ENCODE measurements around the gene TRMT1. TPM values are rescaled to one million over a fixed set of nuclear protein-coding genes. Genes with fewer than 3 reads are reported as not detected.

The TRMT1 gene
- total and polyA plus RNA-seq, 2 experiments from 2014 or later: 88.6 to 90.1 TPM

GRCh38 chr19:13128583-13128982, 12.0 kb upstream of the TRMT1 start:
- DNase-seq (ENCODE audit: low spot score) (no peak), ATAC-seq (no peak)
- peaks cover 9% of the 10 kb centered on the region for H3K27me3 Mint-ChIP-seq (ENCODE audit: insufficient read depth, low read depth, poor library complexity)

More at GRCh38 chr19:13128583-13128982, 12.0 kb upstream of the TRMT1 start:
- Histone ChIP-seq H3K4me2 (no peak overlapping the region), H3F3A (replicated peaks; ENCODE audit: low read depth) (no peaks in the 10 kb centered on the region), H3K36me3 (ENCODE audit: insufficient read depth) (no peaks in the 10 kb centered on the region), H3K9me2 (ENCODE audit: insufficient read depth) (no peaks in the 10 kb centered on the region), H3K27ac (ENCODE audit: low read depth) (no peak overlapping the region), H2AFZ (no peak overlapping the region), H3K27me3 (ENCODE audit: insufficient read depth) (no peaks in the 10 kb centered on the region), H3K4me3 (no peak overlapping the region), H3K4me1 (ENCODE audit: insufficient read depth) (no peaks in the 10 kb centered on the region), H4K20me1 (replicated peaks; ENCODE audit: insufficient read depth) (peaks cover 93% of the 10 kb centered on the region), H3K79me2 (replicated peaks; ENCODE audit: insufficient read depth) (peaks cover 100% of the 10 kb centered on the region)
- peaks cover 5% of the 10 kb centered on the region; the same call in 2 of the 3 replicates for H3K4me1 Mint-ChIP-seq
- no peak overlapping the region for H3K4me3 Mint-ChIP-seq
- H3K36me3 Mint-ChIP-seq (ENCODE audit: low read depth): peaks cover 31% of the 10 kb centered on the region
- TF ChIP-seq STAT1 (IDR thresholded peaks at IDR 0.05; ENCODE audit: unreplicated experiment) (no peak), ETS1 (IDR thresholded peaks at IDR 0.05) (no peak), ZNF331 (CRISPR knock-in tag; IDR thresholded peaks at IDR 0.05; ENCODE audit: low read depth) (no peak), ZNF462 (CRISPR knock-in tag; IDR thresholded peaks at IDR 0.05) (no peak), EZH2phosphoT487 (IDR thresholded peaks at IDR 0.05; ENCODE audit: unreplicated experiment) (no peak), NANOG (IDR thresholded peaks at IDR 0.05; ENCODE audit: borderline replicate concordance) (no peak), JUNB (IDR thresholded peaks at IDR 0.05; ENCODE audit: unreplicated experiment) (no peak), POLR2AphosphoS5 (IDR thresholded peaks at IDR 0.05; ENCODE audit: low read depth) (no peak), CREB1 (CRISPR knock-in tag; IDR thresholded peaks at IDR 0.05; ENCODE audit: low read depth) (no peak), ZNF114 (CRISPR knock-in tag; IDR thresholded peaks at IDR 0.05) (no peak), CTCF (conservative IDR thresholded peaks at IDR 0.05; ENCODE audit: low read depth in 2 of 2) (no peak), REST (IDR thresholded peaks at IDR 0.05; ENCODE audit: unreplicated experiment) (no peak), EZH2 (IDR thresholded peaks at IDR 0.05; ENCODE audit: low read depth, unreplicated experiment) (no peak)
- no peak overlapping the region for H3K27ac Mint-ChIP-seq
- H3K9me3 Mint-ChIP-seq: no peaks in the 10 kb centered on the region

All from GM23338 (cell line).